Ascending aorta (tissue), 2 donors: ENCODE measurements around the gene CLASP1. TPM values are rescaled to one million over a fixed set of nuclear protein-coding genes. Genes with fewer than 3 reads are reported as not detected.

Source experiments
- DNase-seq, 2 donors: peaks; one replicate each; pipeline ENCODE4 v3.0.0-alpha.2; 2019; ENCODE audit warnings: low spot score in 2 of 2
- H3K27ac ChIP-seq, 2 donors: fragments of 200-600 bp; sonication (generic); one replicate each; pipeline ENCODE4 v1.5.1; 2016 to 2017; ENCODE audit warnings: mild to moderate bottlenecking in 1 of 2
- H3K27me3 ChIP-seq: fragments of 200-600 bp; sonication (generic); one replicate; pipeline ENCODE4 v1.5.1; 2017
- H3K36me3 ChIP-seq, 2 donors: fragments of 200-600 bp; sonication (generic); one replicate each; pipeline ENCODE4 v1.5.1; 2016
- H3K4me1 ChIP-seq, 2 donors: fragments of 200-600 bp; sonication (generic); one replicate each; pipeline ENCODE4 v1.5.1; 2016 to 2017; ENCODE audit warnings: mild to moderate bottlenecking in 1 of 2
- H3K4me3 ChIP-seq, 2 donors: fragments of 200-600 bp; sonication (generic); one replicate each; pipeline ENCODE4 v1.5.1; 2016 to 2017; ENCODE audit warnings: mild to moderate bottlenecking in 1 of 2
- H3K9me3 ChIP-seq, 2 donors: fragments of 200-600 bp; sonication (generic); one replicate each; pipeline ENCODE4 v1.5.1; 2016
- CTCF ChIP-seq, 3 experiments: fragments of 200-600 bp in 2 of 3; fragments of 450-650 bp in 1 of 3; sonication (generic) in 2 of 3; IDR thresholded peaks; one replicate each; pipeline ENCODE4 v1.5.1; 2016 to 2019; ENCODE audit warnings: antibody characterized with exemption in 3 of 3, mild to moderate bottlenecking in 1 of 3, moderate library complexity in 1 of 3
- intact Hi-C: fragments of 100-400 bp; cut with DNase I; formaldehyde crosslinking; loops from one replicate; pipeline ENCODE4 v1.15.1; 2023
- total RNA-seq: library from RNA; depleted of rRNA; stranded (reverse); fragments of >200 nt; gene quantifications from one replicate; pipeline ENCODE4 v1.1.0, GENCODE V29; 2016

Gene CLASP1
- total RNA-seq, 1 donor from 2014 or later = 78.0 TPM

GRCh38 chr2:121294881-121295840 is 354.1 kb downstream of the CLASP1 start:
- no peaks in the 10 kb centered on the region for H3K4me1 ChIP-seq
- no peak for TF ChIP-seq CTCF (IDR thresholded peaks at IDR 0.05)
- no peak overlapping the region for H3K27ac ChIP-seq
- no peaks in the 10 kb centered on the region for H3K9me3 ChIP-seq
- no peaks in the 10 kb centered on the region for H3K36me3 ChIP-seq
- no peak overlapping the region for H3K4me3 ChIP-seq
- no peaks in the 10 kb centered on the region for H3K27me3 ChIP-seq
- intact Hi-C loops = no loop called here
- no peak for DNase-seq

GRCh38 chr2:121293450-121294325 is 355.6 kb downstream of the CLASP1 start:
- Histone ChIP-seq H3K4me3 (no peak overlapping the region), H3K27ac (no peak overlapping the region), H3K9me3 (no peaks in the 10 kb centered on the region), H3K27me3 (no peaks in the 10 kb centered on the region), H3K36me3 (no peaks in the 10 kb centered on the region), H3K4me1 (no peaks in the 10 kb centered on the region)
- TF ChIP-seq CTCF (IDR thresholded peaks at IDR 0.05) = no peak
- no peak for DNase-seq
- intact Hi-C loops = no loop called here

GRCh38 chr2:121291251-121291580 is 358.0 kb downstream of the CLASP1 start:
- no peak for DNase-seq
- intact Hi-C loops = no loop called here

GRCh38 chr2:121289271-121289670 is 360.0 kb downstream of the CLASP1 start:
- Histone ChIP-seq H3K4me1 (peaks cover 0 to 3% of the 10 kb centered on the region in 2 donors), H3K27ac (no peak overlapping the region), H3K4me3 (no peak overlapping the region), H3K9me3 (no peaks in the 10 kb centered on the region), H3K36me3 (no peaks in the 10 kb centered on the region), H3K27me3 (peaks cover 7% of the 10 kb centered on the region)
- intact Hi-C loops = no loop called here
- no peak for TF ChIP-seq CTCF (IDR thresholded peaks at IDR 0.05)
- no peak for DNase-seq

More at GRCh38 chr2:121291251-121291580, 358.0 kb downstream of the CLASP1 start:
- no peak for TF ChIP-seq CTCF (IDR thresholded peaks at IDR 0.05)
- Histone ChIP-seq H3K36me3 (no peaks in the 10 kb centered on the region), H3K27me3 (no peaks in the 10 kb centered on the region), H3K4me1 (no peaks in the 10 kb centered on the region), H3K9me3 (no peaks in the 10 kb centered on the region), H3K4me3 (no peak overlapping the region), H3K27ac (no peak overlapping the region)

- peaks cover 8% of the 10 kb centered on the region for H3K27me3 ChIP-seq
- no peak for TF ChIP-seq CTCF (IDR thresholded peaks at IDR 0.05)
- no peak overlapping the region for H3K27ac ChIP-seq
- DNase-seq = no peak
- H3K9me3 ChIP-seq = no peaks in the 10 kb centered on the region
- H3K4me1 ChIP-seq = peaks cover 0 to 4% of the 10 kb centered on the region in 2 donors
- H3K4me3 ChIP-seq = no peak overlapping the region
- intact Hi-C loops = no loop called here
- H3K36me3 ChIP-seq = no peaks in the 10 kb centered on the region
Measured at GRCh38 chr2:121288454-121289231, 360.6 kb downstream of the CLASP1 start.
